ENCODE data around the gene POLA2.
"Not testable (repeated sequence)": the region's sequence is repeated elsewhere in the genome, so short reads cannot be mapped to it uniquely, and the experiment has no call there.

Gene POLA2

GRCh38 chr11:65310215-65310614, 48.5 kb downstream of the POLA2 start:
- peak; percentile 12 for DNase-seq

- DNase-seq, result no peak
Observed at GRCh38 chr11:65310736-65311135, 49.0 kb downstream of the POLA2 start.

DNA sequence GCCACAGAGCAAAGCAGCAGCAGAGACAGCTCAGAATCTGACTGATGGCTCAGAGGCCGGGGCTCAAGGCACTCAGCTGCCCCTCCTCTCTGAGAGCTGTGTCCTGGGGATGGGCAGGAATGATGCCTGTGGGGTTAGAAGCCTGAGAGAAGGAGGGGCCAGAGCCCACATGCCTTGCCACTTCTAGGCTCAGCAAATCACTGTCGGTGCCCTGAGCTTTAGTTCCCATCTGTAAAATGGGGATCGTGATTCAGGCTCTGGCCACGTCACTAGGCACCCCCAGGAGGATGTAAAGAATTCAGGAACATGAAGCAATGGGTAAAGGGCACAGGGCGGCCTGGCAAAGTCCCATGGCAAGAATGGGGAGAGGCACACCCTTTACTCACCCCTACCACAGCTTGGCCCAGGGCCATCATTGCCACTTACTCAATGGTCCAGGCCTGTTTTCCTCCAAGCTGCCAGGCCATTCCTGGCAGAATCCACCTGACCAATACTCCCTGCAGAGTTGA, 49.5 kb downstream of the POLA2 start:
- DNase-seq, result no peak

DNA sequence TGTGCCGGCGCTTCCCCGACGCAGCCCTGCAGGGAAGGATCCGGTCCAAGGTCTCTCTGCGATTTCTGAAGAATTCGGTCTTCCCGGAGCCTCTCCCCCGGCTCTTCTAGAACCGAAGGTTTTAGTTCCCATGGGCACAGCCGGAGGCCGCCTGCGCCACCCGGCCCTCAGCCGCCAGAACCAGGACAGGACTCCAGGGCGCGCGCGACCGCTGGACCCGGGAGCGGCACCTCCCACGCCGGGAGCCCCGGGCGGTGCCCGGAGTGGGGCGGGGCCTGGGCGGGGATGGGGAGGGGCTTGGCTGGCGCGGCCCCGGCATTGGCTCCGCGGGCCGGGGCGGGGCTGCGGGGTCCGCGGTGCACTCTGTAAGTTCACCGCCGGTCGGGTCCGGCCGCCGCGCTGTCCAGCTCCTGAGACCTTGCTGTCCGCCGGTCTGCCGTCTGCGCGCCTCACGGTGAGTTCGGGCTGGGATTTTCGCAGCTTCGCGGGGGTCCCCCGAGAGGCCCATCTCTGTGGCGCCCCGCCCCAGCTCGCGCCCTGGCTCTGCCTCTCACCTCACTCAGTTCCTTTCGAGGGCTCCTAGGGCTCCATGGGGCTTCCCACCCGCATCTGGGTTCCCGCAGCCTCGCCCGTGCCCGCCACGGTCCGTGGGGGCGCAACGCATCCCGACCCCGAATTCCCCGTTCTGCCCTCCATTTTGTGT, 52.9 kb downstream of the POLA2 start, which contains the start of gene CDC42EP2:
CDC42EP2 (plus strand) TSS at position 366 of the 703 bp plus-strand sequence. CDS start 6,033 bp downstream, outside the sequence.
- DNase-seq, result peak; percentile 10

GRCh38 chr11:65315204-65315865, 53.6 kb downstream of the POLA2 start:
- peak; percentile 66 for DNase-seq

DNA sequence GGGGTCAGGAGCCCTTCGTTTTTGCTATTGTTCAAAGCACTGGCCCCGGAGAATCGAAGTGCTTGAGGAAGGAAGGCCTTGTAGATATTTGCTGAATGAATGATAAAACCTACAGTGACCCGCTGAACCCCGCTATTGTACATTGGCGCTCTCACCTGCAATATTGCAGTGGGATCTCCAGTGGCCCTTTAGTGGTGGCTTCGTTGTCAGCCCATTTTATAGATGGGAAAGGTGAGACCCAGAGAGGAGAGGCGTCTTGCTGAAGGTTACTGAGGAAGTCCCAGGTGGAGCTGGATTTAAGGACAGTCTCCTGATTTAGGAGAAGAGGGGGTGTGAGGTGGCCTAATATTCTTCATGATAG, 54.1 kb downstream of the POLA2 start:
- no peak for DNase-seq

GRCh38 chr11:65316227-65317024, 54.7 kb downstream of the POLA2 start:
- DNase-seq, result no peak

GRCh38 chr11:65317025-65317786, 55.4 kb downstream of the POLA2 start:
- DNase-seq, result peak; percentile 42

GRCh38 chr11:65320386-65321075, 58.8 kb downstream of the POLA2 start:
- no peak for DNase-seq

DNA sequence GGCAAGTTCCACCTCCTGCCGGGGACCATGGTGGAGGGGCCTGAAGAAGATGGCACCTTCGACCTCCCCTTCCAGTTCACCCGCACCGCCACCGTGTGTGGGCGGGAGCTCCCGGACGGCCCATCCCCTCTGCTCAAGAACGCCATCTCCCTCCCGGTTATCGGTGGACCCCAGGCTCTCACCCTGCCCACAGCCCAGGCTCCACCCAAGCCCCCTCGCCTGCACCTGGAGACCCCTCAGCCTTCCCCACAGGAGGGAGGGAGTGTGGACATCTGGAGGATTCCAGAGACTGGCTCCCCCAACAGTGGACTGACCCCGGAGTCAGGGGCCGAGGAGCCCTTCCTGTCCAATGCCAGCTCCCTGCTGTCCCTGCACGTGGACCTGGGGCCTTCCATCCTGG, 59.3 kb downstream of the POLA2 start:
- DNase-seq, result no peak

- DNase-seq, result no peak
Observed at GRCh38 chr11:65321828-65322485, 60.2 kb downstream of the POLA2 start.

- DNase-seq, result no peak
Observed at GRCh38 chr11:65323813-65324212, 62.1 kb downstream of the POLA2 start.

DNA sequence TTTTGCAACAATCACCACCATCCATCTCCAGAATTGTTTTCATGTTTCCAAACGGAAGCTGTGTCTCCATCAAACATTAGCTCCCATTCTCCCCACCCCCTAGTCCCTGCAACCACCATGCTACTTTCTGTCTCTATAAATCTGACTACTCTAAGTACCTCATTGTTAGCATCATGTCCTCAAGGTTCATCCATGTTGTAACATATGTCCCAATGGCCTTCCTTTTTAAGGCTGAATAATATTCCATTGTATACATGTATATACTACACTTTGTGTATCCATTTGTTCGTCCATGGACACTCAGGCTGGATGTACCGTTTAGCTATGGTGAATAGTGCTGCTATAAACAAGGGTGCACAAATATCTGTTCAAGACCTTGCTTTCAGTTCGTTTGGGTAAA, 63.7 kb downstream of the POLA2 start:
- no peak for DNase-seq

GRCh38 chr11:65327021-65327420, 65.3 kb downstream of the POLA2 start:
- DNase-seq, result no peak

GRCh38 chr11:65329478-65329877, 67.7 kb downstream of the POLA2 start:
- no peak for DNase-seq

- DNase-seq, result peak; percentile 61
Observed at GRCh38 chr11:65329944-65330403, 68.2 kb downstream of the POLA2 start.

- DNase-seq, result no peak
Observed at GRCh38 chr11:65330544-65330943, 68.8 kb downstream of the POLA2 start.

GRCh38 chr11:65332591-65332990, 70.8 kb downstream of the POLA2 start:
- not testable (repeated sequence) for DNase-seq

DNA sequence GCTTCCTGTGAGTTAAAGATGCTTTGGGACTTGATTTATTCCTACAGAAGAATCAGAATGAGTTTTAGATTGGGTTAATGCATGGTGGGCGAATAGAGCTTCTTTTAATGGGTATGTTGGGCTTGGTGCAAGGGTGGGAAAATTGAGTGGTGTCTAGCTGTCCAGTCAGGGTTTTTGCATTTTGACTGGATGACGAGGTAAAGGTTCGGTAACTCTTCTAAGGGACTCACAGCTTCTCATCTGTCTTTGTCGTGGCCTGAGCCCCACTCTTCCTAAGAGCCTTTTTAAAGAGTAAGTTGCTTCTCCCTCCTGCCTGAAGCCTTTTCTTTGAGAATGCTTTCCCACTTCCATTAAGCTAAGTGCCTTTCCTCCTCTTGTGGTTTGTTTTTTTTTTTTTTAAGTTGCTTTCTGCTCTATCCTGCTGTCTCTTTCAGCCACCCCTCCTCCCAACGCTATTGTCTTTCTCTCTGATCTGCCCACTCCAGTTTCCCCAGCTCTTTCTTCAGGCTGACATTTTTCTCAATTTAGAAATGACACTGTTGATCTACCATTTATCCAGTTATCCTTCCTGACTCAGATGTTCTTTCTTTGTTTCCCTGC, 73.0 kb downstream of the POLA2 start:
- no peak for DNase-seq

GRCh38 chr11:65338676-65339075, 76.9 kb downstream of the POLA2 start:
- DNase-seq, result no peak

DNA sequence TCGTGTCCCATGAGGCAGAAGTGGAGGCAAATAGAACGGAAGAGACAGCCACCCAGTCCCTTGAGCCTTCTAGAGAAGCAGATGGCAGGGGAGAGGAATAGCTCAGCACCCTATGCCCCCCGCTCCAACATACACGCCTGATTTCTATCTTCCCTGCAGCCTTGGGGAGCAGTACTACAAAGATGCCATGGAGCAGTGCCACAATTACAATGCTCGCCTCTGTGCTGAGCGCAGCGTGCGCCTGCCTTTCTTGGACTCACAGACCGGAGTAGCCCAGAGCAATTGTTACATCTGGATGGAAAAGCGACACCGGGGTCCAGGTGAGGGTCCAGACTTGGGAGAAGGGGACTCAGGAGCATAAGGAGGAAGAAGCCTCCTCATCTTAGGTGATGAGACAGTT, 78.5 kb downstream of the POLA2 start:
- DNase-seq, result no peak
